ENCODE data around the gene SULT1C2.

GRCh38 chr2:108287169-108287568, 1.5 kb upstream of the SULT1C2 start:
- no peak for TF ChIP-seq CTCF (conservative IDR thresholded peaks at IDR 0.05; ENCODE audit: low read depth, low read length)
- TF ChIP-seq POLR2A (IDR thresholded peaks at IDR 0.05; ENCODE audit: low read depth, low read length), result no peak
- TF ChIP-seq RFX5 (IDR thresholded peaks at IDR 0.05; ENCODE audit: low read depth, low read length), result no peak
- no peak for TF ChIP-seq MXI1 (IDR thresholded peaks at IDR 0.05; ENCODE audit: borderline replicate concordance, low read depth, low read length)
- TF ChIP-seq CHD1 (IDR thresholded peaks at IDR 0.05; ENCODE audit: low read depth, low read length), result no peak
- no peak for TF ChIP-seq ELK1 (IDR thresholded peaks at IDR 0.05; ENCODE audit: borderline replicate concordance, low read depth, low read length)
- no peak for TF ChIP-seq MAZ (IDR thresholded peaks at IDR 0.05; ENCODE audit: borderline replicate concordance, low read depth, low read length)
- TF ChIP-seq MAFK (IDR thresholded peaks at IDR 0.05; ENCODE audit: low read depth, low read length), result no peak
- no peak for TF ChIP-seq RAD21 (IDR thresholded peaks at IDR 0.05; ENCODE audit: low read length)
- TF ChIP-seq SMC3 (IDR thresholded peaks at IDR 0.05; ENCODE audit: low read depth, low read length), result no peak
- TF ChIP-seq RCOR1 (IDR thresholded peaks at IDR 0.05; ENCODE audit: insufficient replicate concordance, low read length), result no peak
- peak; percentile 79 for TF ChIP-seq CEBPB (IDR thresholded peaks at IDR 0.05; ENCODE audit: low read depth, low read length)
- no peak for TF ChIP-seq FOS (IDR thresholded peaks at IDR 0.05; ENCODE audit: low read depth, low read length)
- TF ChIP-seq NFE2L2 (IDR thresholded peaks at IDR 0.05; ENCODE audit: low read depth, low read length), result no peak
